Putamen (tissue), 1 donor: ENCODE data around the gene CPD.

Experiments used
- DNase-seq: peaks from one replicate; pipeline ENCODE4 v3.0.0-alpha.2; 2016; ENCODE audit warnings: low spot score

CPD gene

DNA sequence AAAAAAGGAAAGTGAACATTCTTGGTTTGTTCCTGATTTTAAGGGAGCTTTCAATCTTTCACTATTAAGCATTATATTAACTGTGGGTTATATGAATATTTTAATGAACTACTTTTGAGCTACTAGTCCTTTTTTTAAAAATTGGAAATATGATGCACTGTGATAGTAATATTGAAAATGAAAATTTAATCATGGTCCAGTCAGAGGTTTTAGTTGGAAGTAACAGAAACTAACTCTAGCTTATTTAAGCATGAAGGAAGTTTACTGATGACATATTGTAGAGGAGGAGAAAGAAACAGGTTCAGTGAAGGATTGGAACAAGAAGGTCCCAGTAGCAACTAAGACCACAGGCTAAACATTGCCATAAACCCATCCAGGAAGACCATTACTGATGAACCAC lies 24.0 kb upstream of the CPD start:
- DNase-seq = no peak

DNA sequence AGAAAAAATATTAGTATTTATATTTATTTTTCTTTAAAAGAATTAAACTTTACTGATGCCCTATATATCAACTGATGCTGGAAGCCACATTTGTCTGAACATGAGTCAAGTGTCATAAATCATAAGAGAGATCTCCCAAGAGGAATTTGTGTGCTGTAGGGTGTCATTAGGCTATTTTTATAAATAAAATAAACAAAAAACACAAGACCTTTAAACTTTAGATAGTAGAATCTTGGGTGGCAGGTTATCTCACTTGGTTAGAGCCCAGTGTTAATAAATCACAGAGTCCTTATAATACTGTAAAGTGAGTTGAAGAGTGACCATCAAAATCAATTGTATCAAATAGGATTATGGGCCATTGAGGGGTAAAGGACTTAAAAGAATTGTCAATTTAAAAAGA lies 21.3 kb upstream of the CPD start:
- DNase-seq = no peak

DNA sequence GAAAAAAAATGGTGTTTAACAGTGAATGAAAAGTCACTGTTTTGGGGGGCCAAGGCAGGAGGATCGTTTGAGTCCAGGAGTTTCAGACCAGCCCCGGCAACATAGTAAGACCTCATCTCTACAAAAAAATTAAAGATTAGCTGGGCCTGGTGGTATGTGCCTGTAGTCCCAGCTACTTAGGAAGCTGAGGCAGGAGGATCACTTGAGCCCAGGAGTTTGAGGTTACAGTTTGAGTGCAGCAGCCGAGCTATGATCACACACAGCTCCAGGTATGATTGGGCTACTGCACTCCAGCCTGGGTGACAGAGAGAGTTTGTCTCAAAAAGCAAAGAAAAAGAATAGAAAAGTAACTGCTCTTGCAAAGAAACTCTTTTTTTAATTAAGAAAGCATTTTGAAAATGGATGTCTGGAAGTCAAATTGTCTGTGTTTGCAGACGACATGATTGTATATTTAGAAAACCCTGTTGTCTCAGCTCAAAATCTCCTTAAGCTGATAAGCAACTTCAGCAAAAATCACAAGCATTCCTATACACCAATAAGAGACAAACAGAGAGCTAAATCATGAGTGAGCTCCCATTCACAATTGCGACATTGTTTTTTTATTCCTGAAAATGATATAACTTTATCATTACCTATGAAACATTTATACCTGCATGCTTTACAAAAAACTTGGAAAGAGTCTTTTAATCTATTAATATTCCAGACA lies 20.5 kb upstream of the CPD start:
- no peak for DNase-seq

DNA sequence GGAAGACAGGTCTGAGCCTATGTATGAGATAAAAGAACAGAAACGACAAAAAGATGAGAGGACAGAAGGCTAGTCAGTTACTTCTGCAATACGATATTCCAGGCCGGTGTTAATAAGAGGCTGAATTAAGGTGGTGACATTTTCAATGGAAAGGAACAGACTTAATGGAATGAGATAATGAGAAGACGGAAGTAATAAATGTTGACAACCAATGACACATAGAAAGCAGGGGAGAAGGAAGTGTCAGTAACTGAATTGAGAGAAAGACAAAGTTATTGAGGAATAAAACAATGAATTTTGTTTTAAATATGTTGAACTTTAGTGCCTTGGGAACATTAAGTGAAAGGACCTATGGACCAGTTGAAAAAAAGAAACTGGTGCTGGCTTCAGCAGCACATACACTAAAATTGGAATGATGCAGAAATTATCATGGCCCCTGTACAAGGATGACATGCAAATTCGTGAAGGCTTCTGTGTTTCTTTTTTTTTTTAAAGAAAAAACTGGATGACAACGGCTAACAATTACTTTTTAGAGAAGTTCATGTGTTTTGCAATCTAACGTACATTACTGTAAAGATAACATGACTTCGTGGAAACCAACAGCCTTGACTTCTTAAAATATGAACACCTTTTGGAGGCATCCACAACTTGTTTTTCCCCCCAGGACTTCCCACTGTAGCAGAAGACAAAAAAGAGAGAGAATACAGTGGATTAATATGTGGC lies 18.5 kb upstream of the CPD start:
- no peak for DNase-seq

DNA sequence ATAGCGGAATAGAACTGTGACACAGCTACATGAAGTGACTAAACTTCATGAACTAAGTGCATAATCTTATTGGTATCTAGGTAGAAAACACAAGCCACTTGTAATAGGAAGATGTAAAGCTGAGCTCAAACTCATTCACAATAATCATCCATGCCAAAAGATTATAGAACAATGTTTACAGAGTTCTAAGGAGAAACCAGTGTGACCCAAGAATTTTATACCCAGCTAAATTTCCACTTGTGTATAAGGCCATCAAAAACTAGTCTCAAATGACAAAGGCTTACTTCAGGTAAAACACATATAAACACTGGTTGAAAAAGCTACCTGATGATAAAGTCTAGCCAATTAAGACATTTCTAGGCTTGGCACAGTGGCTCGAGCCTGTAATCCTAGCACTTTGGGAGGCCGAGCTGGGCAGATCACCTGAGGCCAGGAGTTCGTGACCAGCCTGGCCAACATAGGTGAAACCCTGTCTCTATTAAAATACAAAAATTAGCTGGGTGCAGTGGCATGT lies 16.9 kb upstream of the CPD start:
- no peak for DNase-seq

DNA sequence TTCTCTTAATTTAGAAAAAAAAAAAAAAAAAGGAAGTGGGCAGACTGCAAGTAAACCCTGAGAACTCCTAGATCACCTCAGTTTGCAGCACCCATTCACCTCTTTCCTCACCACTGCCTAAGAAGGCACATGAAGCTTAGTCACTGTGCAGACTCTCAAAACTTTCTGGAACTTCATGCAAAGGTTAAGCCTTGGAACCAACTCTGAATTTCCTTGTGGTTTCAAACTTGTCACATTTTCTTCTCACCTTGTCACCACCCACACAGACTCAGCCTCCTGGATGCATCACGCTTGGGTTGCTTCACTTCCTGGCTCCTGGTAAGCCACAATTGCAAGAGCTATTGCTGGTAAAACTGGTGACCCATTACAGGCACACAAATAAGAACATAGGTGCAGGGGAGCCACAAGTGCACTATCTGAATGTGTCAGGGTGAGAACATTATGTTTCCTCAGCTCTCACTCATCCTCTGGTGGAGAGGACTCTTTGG lies 15.0 kb upstream of the CPD start:
- DNase-seq = peak; percentile 60

DNA sequence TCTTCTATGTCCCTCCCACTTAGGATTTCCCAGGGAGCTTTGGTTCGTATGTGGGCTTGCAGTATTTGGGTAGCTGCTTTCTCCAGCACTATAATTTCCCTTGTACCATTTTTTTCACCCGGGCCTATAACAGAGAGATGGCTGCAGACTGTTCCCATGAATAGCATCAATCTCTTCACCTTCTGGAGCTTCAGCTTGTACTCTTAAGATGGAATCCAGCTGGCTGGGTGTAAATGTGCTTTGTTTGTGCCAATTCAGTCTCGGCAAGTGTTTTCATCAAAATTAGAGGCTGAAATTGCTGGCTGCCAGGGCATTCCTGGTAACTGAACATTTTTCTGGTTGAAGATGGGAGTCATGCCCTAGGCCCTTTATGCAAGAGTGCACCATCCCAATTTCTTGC lies 12.2 kb upstream of the CPD start:
- no peak for DNase-seq

DNA sequence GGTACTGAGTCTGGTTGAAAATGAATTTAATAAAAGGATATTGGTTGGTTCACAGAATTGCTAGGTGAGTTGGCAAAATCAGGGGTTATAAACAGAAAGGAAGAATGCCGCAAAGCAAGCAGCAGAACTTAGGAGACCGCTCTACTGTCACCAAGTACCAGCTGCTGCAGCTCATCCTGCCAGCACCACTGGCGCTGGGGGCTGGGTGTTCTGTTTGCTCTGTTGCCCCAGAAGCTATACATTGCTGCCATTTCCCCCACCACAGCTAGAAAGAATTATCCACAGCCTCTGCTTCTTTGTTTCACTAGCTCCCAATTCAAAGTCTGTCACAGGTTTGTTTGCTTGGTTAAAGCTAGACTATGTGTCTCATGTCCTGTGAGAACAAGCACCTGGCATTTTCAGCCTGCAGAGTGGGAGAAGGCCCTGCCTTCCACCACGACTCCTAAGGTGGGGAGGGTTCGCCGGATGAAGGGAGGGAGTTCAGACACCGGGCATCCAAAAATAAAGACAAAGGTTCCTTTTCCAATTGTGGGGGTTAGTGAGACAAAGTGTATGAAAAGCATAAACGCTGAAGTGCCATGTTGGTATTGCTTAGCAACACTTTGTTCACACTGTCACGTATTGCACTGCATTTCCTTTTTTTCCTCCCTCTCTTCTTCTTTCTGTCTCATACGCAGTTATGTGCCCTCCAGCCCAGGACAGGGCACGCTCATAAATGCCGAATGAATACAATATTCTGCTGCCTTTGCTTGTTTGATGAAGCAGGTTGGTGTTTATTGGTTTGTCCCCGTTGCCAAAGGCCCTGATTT lies 9.6 kb upstream of the CPD start:
- no peak for DNase-seq

DNA sequence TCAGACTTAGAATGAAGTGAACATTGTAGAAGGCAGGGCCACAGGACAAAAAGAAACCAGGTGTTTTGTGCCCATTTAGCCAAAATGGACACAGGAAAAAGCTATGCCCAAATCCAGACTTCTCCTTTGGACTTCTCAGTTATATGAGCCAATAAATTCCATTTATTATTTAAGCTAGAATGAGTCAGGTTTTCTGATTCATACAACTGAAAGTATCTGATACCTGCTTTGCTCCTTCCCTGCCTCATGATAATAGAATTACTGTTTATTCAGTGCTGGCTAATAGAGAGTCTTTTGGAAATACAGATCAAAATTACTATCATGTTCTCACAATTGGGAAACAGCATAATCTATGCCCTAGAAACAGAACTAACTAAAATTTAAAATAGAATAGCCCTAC lies 8.7 kb upstream of the CPD start:
- DNase-seq = no peak

DNA sequence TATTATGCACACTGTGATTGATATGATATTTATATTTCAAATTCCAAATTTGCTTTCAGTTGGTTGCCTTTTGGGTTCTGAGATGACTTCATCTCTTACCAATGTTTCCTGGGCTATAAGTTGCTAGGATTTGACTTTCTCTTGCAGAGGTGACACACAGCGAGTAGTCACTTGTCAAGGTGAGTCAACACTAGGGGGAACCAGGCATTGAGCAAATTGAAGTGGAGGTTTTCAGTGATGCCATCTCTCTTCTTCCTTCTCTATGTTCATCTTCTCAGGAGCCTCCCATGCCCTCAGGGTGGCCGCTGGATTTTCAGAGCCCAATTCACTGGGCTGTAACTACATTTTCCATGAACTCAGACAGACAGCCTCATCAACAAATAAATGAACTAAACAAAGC lies 6.0 kb upstream of the CPD start:
- DNase-seq = no peak

DNA sequence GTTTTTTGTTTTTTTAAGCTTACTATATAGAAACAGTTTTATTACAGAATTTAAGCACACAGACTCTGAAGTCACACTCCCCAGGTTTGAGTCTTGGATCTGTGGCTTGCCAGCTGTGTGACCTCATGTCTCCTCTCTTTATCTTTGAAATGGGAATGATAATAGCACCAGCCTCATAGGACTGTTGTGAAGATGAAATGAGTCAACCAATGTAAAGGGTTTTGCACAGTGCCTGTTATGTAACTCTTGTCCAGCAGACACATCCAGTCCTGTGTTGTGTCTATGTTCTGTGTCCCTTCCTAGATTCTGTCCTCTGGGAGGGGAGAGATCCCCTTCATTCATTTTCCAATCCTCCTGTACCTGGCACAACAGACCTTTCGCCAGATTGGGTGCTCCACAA lies 3.1 kb upstream of the CPD start:
- no peak for DNase-seq

DNA sequence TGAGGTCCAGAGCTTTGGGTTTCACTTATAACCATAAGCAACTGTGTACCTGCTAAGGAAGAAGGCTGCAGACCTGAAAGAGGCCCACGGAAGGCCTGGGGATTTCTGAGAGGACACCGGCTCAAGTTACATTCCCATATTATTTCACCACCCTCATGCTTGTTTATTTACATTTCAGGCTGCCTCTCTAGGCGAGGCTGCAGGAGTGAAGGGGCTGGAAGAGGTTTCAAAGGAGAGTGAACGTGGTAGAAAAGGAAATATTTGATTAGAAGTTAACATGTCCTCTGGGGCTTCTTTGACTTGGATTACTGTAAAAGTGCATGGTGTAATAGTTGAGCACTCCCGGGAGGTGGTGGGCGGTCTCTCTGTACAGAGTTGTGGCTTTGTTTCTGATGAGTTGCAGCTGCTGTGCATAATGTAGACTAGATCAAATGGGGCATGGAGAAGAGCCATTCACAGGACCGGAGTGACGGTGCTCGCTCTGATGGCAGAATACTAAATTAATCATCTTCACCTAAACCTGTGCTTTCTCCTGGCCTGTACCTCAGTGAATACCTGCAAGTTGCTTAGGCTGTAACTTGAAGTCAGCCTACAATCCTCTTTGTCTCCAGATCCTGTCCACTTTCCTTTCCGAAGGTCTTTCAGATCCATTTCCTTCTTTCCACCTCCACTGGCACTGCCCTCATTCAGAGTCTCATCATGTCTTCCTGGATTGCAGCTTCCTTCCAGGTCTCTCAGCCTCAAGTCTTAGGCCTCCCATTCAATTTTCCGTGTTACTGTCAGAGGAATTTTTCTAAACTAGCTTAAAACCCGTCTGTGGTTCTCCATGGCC lies 1.9 kb upstream of the CPD start:
- peak; percentile 64 for DNase-seq

DNA sequence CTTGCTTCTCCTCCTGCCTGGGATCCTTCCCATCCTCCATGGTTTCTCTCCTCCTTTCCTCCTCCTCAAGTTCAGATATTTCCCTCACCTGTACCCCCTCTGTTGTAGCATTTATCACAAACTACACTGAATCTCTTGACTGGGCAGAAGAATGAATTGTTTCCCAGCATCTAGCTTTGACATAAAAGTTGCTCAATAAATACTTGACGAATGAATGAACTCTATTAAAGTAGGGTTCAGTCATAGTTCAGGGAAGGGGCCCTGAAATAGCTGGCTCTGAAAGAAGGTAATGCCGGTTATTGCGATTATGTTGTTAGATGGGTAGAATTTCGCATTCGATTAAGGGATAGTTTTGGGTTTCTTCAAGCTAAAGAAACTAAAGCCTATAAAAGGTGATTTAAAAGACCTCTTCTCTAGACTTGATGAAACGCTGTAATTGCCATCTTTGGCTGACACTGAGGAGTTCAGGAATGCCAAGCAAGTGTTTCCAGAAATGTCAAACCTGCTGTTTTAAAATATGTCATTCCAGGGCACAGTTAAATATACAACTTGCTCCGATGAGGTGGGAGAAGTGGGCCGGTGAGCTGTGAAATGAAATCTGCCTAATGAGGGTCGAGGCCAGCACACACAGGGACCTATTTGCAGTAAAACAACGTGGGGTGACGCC lies 1.0 kb upstream of the CPD start:
- DNase-seq = no peak

DNA sequence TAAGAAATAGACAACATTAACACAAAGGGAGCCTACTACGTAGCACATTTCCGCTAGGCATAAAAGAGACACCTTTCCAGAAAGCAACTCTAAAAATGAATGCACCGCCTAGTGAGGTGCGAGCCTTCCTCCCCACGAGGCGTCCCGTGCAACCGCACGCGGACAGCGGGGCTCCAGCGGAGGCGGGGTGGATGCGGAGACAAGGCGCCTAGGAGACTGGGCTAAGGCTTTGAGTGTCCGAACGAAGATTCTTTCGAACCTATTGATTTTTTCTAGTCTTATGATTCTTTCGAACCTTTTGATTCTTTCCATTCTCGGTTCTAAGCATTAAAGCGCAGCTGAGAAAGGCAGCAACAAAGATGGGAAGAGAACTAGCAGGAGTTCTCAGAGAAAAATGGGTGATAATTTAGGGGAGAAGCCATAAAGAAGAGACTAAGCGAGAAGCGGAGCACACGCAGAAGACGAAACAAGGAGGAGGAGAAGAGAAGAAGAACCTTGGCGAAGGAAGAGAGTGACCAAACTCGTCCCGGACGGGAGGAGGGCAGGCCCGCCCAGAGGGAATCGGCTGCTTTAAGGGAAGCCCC lies 394 bp upstream of the CPD start:
- no peak for DNase-seq

DNA sequence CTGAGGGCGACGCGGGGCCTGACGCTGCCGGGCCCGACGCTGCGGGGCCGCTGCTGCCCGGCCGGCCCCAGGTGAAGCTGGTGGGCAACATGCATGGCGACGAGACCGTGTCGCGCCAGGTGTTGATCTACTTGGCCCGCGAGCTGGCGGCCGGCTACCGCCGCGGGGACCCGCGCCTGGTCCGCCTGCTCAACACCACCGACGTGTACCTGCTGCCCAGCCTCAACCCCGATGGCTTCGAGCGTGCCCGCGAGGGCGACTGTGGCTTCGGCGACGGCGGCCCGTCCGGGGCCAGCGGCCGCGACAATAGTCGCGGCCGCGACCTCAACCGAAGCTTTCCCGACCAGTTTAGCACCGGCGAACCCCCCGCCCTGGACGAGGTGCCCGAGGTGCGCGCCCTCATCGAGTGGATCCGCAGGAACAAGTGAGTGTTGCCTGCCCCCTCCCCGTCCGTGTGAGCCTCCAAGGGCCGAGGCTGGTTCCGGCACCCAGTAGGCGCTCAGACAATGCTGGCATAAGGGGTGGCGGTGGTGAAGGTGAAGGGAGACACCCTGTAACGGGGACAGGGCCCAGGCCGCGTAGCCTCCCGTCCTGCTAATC lies 676 bp downstream of the CPD start:
- DNase-seq = no peak

DNA sequence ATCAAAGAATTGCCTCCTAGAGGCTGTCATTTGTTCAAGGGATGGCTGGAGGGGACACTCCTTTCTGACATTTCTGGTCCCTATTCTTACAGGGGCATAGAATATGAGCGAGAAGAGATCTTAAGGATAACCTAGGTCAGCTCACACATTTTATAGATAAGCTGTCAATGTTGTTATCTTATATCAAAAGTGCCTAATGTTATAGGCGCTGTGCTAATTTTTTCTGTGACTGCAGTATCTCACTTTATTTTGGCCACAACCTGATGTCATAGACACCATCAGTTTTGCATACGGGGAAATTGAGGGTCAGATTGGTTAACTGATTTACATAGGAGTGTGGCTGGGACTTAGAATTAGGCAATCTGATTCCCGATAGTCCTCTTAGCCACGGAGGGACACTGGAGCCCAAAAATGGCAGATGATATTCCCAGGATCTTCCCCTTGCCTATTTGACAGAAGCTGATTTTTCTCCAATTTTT lies 1.2 kb downstream of the CPD start:
- DNase-seq = no peak

DNA sequence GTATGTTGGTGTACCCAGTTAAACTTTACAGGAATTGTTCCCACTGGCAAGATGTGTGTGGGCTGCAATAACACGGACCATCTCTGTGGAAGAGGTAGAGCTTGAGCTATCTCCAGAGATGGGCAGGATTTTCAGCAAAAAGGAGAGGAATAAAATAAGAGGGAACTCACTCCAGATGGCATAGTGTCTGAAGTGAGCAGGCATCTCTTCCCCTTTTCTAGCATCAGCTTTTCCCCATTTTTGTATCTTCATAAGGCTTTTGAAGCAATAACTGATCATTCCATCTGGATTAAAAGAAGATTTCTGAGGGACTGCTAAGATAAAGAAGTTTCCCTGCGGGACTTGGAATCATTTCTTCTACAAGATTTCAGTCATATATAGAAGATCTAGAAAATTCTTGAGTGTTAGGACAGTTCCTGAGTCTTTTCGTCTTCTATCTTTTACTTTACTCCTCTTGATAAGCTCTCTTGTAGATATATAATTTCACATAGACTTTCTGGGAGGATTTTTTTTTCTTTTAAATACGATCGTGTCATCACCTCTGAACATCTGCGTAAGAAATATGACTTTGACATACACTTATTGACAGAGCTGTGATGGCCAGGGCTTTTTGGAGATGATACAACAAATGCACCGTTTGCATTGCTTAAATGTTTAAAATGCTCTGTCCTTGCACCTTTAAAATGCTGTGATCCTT lies 2.1 kb downstream of the CPD start:
- no peak for DNase-seq

DNA sequence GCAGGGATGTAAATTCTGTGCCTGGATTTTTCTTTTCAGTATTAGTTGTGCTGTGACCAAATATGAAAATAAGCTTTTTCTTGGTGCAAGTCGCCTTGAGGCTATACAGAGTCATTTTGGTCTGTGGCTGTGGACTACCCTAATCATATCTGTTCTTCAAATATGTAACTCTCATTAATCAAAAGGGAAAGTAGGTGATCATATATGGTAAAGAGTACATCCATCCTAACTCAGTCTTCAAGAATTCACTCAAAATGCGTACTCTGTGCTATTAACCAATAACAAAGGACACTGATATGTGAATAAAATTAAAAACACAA lies 2.6 kb downstream of the CPD start:
- DNase-seq = no peak

DNA sequence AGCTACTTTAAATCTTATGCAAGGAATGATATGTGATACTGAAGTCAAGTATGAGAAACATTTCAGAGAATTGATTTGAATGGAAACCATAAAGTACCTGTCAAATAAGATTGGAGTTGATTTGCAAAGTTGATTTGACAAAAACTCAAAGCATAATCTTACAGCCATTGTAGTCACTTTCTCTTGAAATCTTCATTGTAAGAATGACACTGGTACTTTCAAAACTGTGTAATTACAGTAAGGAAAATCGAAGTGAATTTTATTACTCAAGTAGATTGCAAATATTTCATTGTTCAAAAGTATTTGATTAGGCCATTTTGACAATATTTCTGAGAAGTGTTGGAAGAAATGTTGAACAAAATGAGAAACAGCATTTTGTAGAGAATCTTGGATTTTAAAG lies 3.6 kb downstream of the CPD start:
- no peak for DNase-seq
